Colonic mucosa (tissue), 4 donors: Measurements from ENCODE around the gene ECT2L. TPM values are rescaled to one million over a fixed set of nuclear protein-coding genes. Genes with fewer than 3 reads are reported as not detected.

Source experiments
- DNase-seq: peaks from one replicate; pipeline ENCODE4 v3.0.0-alpha.2; 2020
- H3K27ac ChIP-seq: fragments of 200-600 bp; one replicate; pipeline ENCODE4 v1.8.0; 2021
- H3K27me3 ChIP-seq: fragments of 200-600 bp; one replicate; pipeline ENCODE4 v1.8.0; 2021
- H3K36me3 ChIP-seq: fragments of 200-600 bp; one replicate; pipeline ENCODE4 v1.8.0; 2021
- H3K4me1 ChIP-seq: fragments of 200-600 bp; one replicate; pipeline ENCODE4 v1.8.0; 2021; ENCODE audit warnings: mild to moderate bottlenecking
- H3K4me3 ChIP-seq: fragments of 200-600 bp; one replicate; pipeline ENCODE4 v1.8.0; 2021
- H3K9ac ChIP-seq, 2 donors: one replicate each; pipeline ENCODE4 v1.7.0; 2013; ENCODE audit warnings: control low read depth in 2 of 2, low read depth in 2 of 2, low read length in 2 of 2
- H3K9me3 ChIP-seq: fragments of 200-600 bp; one replicate; pipeline ENCODE4 v1.8.0; 2021
- CTCF ChIP-seq: fragments of 200-600 bp; IDR thresholded peaks from one replicate; pipeline ENCODE4 v1.8.0; 2022; ENCODE audit warnings: antibody characterized with exemption, mild to moderate bottlenecking
- intact Hi-C: fragments of 100-400 bp; cut with DNase I; formaldehyde crosslinking; loops from one replicate; pipeline ENCODE4 v1.14.1; 2022
- total RNA-seq, 2 donors: library from RNA; stranded (reverse); fragmentation: NEBNext Ultra II Directional in 1 of 2; extraction: Animal tissue kit (Norgen Biotek cat#: 25700) in 1 of 2; gene quantifications; one replicate each; pipeline ENCODE4 v1.2.1, GENCODE V29; 2021
- donor health status: healthy.
- donor health status: DM: no; HTN: no; CAD: no.
- donor health status: DM: no; HTN: no; CAD: no.

Gene ECT2L
- total RNA-seq, 2 donors from 2014 or later: not detected

GRCh38 chr6:138897031-138897430, 101.1 kb downstream of the ECT2L start:
- Histone ChIP-seq H3K9ac (no peak overlapping the region), H3K4me3 (no peak overlapping the region), H3K27ac (no peak overlapping the region), H3K4me1 (no peaks in the 10 kb centered on the region), H3K9me3 (no peaks in the 10 kb centered on the region), H3K27me3 (no peaks in the 10 kb centered on the region), H3K36me3 (no peaks in the 10 kb centered on the region)
- TF ChIP-seq CTCF: no peak
- intact Hi-C loops: no loop called here
- no peak for DNase-seq

GRCh38 chr6:138907167-138907566, 111.3 kb downstream of the ECT2L start:
- TF ChIP-seq CTCF: no peak
- Histone ChIP-seq H3K36me3 (no peaks in the 10 kb centered on the region), H3K27me3 (no peaks in the 10 kb centered on the region), H3K4me1 (no peaks in the 10 kb centered on the region), H3K9ac (no peak overlapping the region), H3K4me3 (no peak overlapping the region), H3K9me3 (no peaks in the 10 kb centered on the region), H3K27ac (no peak overlapping the region)
- intact Hi-C loops: no loop called here
- DNase-seq: no peak

- Histone ChIP-seq H3K27me3 (no peaks in the 10 kb centered on the region), H3K36me3 (no peaks in the 10 kb centered on the region), H3K4me1 (no peaks in the 10 kb centered on the region), H3K9ac (no peak overlapping the region), H3K27ac (no peak overlapping the region), H3K4me3 (no peak overlapping the region), H3K9me3 (no peaks in the 10 kb centered on the region)
- TF ChIP-seq CTCF: no peak
- DNase-seq: no peak
- intact Hi-C loops: no loop called here
Observed at GRCh38 chr6:138909511-138909910, 113.6 kb downstream of the ECT2L start.

- no peaks in the 10 kb centered on the region for H3K9me3 ChIP-seq
- intact Hi-C loops: no loop called here
- H3K9ac ChIP-seq: no peak overlapping the region
- H3K27ac ChIP-seq: no peak overlapping the region
- H3K27me3 ChIP-seq: no peaks in the 10 kb centered on the region
- no peaks in the 10 kb centered on the region for H3K36me3 ChIP-seq
- no peak for DNase-seq
- no peak for TF ChIP-seq CTCF
- no peaks in the 10 kb centered on the region for H3K4me1 ChIP-seq
- no peak overlapping the region for H3K4me3 ChIP-seq
Observed at GRCh38 chr6:138909975-138910374, 114.1 kb downstream of the ECT2L start.

- TF ChIP-seq CTCF: no peak
- intact Hi-C loops: no loop called here
- Histone ChIP-seq H3K27ac (no peak overlapping the region), H3K4me3 (no peak overlapping the region), H3K27me3 (no peaks in the 10 kb centered on the region), H3K9ac (no peak overlapping the region), H3K36me3 (no peaks in the 10 kb centered on the region), H3K9me3 (no peaks in the 10 kb centered on the region), H3K4me1 (no peaks in the 10 kb centered on the region)
- no peak for DNase-seq
Observed at GRCh38 chr6:138912308-138912707, 116.4 kb downstream of the ECT2L start.

GRCh38 chr6:138914701-138915100, 118.8 kb downstream of the ECT2L start:
- Histone ChIP-seq H3K9me3 (no peaks in the 10 kb centered on the region), H3K4me3 (no peak overlapping the region), H3K4me1 (no peaks in the 10 kb centered on the region), H3K27me3 (no peaks in the 10 kb centered on the region), H3K36me3 (no peaks in the 10 kb centered on the region), H3K9ac (no peak overlapping the region), H3K27ac (no peak overlapping the region)
- intact Hi-C loops: no loop called here
- no peak for DNase-seq
- TF ChIP-seq CTCF: no peak
